OCI-LY7 (cell line): ENCODE data around the gene NCAPD2. TPM values are rescaled to one million over a fixed set of nuclear protein-coding genes. Genes with fewer than 3 reads are reported as not detected.

ENCODE experiments used
- BruUV-seq: library from RNA; stranded (reverse); fragments of 400-500 nt; replicated peaks from 2 replicates; lab custom pipeline; 2021; lab: Mats Ljungman, UMichigan
- CTCF ChIA-PET: fragments of 300-600 bp; sonication (Branson Sonifier 250); formaldehyde crosslinking; loops from one replicate; lab custom pipeline; 2022; ENCODE audit warnings: antibody characterized with exemption; ENCODE audit not compliant: unreplicated experiment; lab: Charles Lee
- POLR2A ChIA-PET: fragments of 300-600 bp; sonication (Branson Sonifier 250); formaldehyde crosslinking; loops from one replicate; lab custom pipeline; 2022; ENCODE audit warnings: antibody characterized with exemption; lab: Charles Lee
- DNase-seq: peaks from one replicate; pipeline ENCODE4 v3.0.0-alpha.2; 2015; ENCODE audit warnings: low spot score
- H2AFZ ChIP-seq: fragments of 200-600 bp; sonication (generic), shearing (Covaris generic); 2 replicates; pipeline ENCODE4 v1.6.1; 2014; ENCODE audit warnings: mild to moderate bottlenecking, antibody characterized with exemption, low read length, moderate library complexity
- H3K27ac ChIP-seq: fragments of 200-600 bp; sonication (generic); 2 replicates; pipeline ENCODE4 v1.5.1; 2014; ENCODE audit warnings: mixed run types, low read depth, mild to moderate bottlenecking, moderate library complexity, low read length, inconsistent platforms; ENCODE audit not compliant: poor library complexity, severe bottlenecking
- H3K36me3 ChIP-seq: fragments of 200-600 bp; sonication (generic); 2 replicates; pipeline ENCODE4 v1.6.1; 2014; ENCODE audit warnings: mild to moderate bottlenecking, antibody characterized with exemption, low read length, moderate library complexity, mixed read lengths; ENCODE audit not compliant: insufficient read depth
- H3K4me1 ChIP-seq: fragments of 200-600 bp; sonication (generic); 2 replicates; pipeline ENCODE4 v1.5.1; 2014; ENCODE audit warnings: mild to moderate bottlenecking, low read length; ENCODE audit not compliant: insufficient read depth, poor library complexity, severe bottlenecking
- H3K4me2 ChIP-seq: fragments of 200-600 bp; sonication (generic); 2 replicates; pipeline ENCODE4 v1.6.1; 2014; ENCODE audit warnings: mild to moderate bottlenecking, low read length
- H3K4me3 ChIP-seq: fragments of 200-600 bp; sonication (generic); 2 replicates; pipeline ENCODE4 v1.5.1; 2014; ENCODE audit warnings: mild to moderate bottlenecking, low read depth, low read length; ENCODE audit not compliant: poor library complexity, severe bottlenecking
- H3K79me2 ChIP-seq: fragments of 200-600 bp; sonication (generic); 2 replicates; pipeline ENCODE4 v1.6.1; 2016; ENCODE audit warnings: low read depth, mild to moderate bottlenecking, low read length, moderate library complexity, mixed read lengths; ENCODE audit not compliant: insufficient read depth
- H3K9me2 ChIP-seq: fragments of 200-600 bp; sonication (generic); 2 replicates; pipeline ENCODE4 v1.6.1; 2016; ENCODE audit warnings: mild to moderate bottlenecking, low read length, mixed read lengths; ENCODE audit not compliant: insufficient read depth
- H3K9me3 ChIP-seq: fragments of 200-600 bp; sonication (generic); 2 replicates; pipeline ENCODE4 v1.6.1; 2014; ENCODE audit warnings: mild to moderate bottlenecking, mixed run types, low read length, mixed read lengths
- H4K20me1 ChIP-seq: fragments of 200-600 bp; sonication (generic); 2 replicates; pipeline ENCODE4 v1.6.1; 2014; ENCODE audit warnings: mild to moderate bottlenecking, antibody characterized with exemption, low read length, moderate library complexity, mixed read lengths; ENCODE audit not compliant: insufficient read depth
- CTCF ChIP-seq: fragments of 200-600 bp; sonication (generic); conservative IDR thresholded peaks from 2 replicates; pipeline ENCODE4 v1.5.1; 2014; ENCODE audit warnings: mild to moderate bottlenecking, antibody characterized with exemption, low read length, moderate library complexity, mixed read lengths
- EZH2phosphoT487 ChIP-seq: fragments of 200-600 bp; sonication (generic); IDR thresholded peaks from 2 replicates; pipeline ENCODE4 v1.6.1; 2018; ENCODE audit warnings: low read depth, borderline replicate concordance, mild to moderate bottlenecking, mixed run types, antibody characterized with exemption, low read length, moderate library complexity, mixed read lengths
- intact Hi-C: fragments of 100-400 bp; cut with micrococcal nuclease; formaldehyde crosslinking; loops from one replicate; pipeline ENCODE4 v1.10.0; 2022; ENCODE audit not compliant: unreplicated experiment
- total RNA-seq, 2 experiments: library from RNA; depleted of rRNA in 1 of 2; stranded (reverse); fragments of >200 nt in 1 of 2; shearing (Covaris generic) in 1 of 2; gene quantifications; 2 replicates each; pipeline ENCODE4 v1.2.3, GENCODE V29; 2014 to 2022

NCAPD2 gene
- total RNA-seq, 2 experiments from 2014 or later = 157 to 225 TPM

- Histone ChIP-seq H3K4me1 (peaks cover 4% of the 10 kb centered on the region), H3K9me3 (no peaks in the 10 kb centered on the region), H3K79me2 (no peaks in the 10 kb centered on the region), H3K4me2 (no peak overlapping the region), H3K4me3 (no peak overlapping the region), H4K20me1 (no peaks in the 10 kb centered on the region), H3K27ac (no peak overlapping the region), H3K36me3 (peaks cover 78% of the 10 kb centered on the region), H2AFZ (no peak overlapping the region), H3K9me2 (no peaks in the 10 kb centered on the region)
- no peak for DNase-seq
- no peak for TF ChIP-seq CTCF
- no peak for TF ChIP-seq EZH2phosphoT487
- intact Hi-C loops = no loop called here
- BruUV-seq = no TSS peak
- CTCF ChIA-PET = interaction anchor here (0.6 kb wide), 1 partner anchor 302 kb away, joined by 3 read pairs; no protein-coding TSS in a partner anchor
- POLR2A ChIA-PET = interaction anchor here (0.6 to 1.2 kb wide), 2 partner anchors 76 to 308 kb away, joined by 3 to 4 read pairs; no protein-coding TSS in a partner anchor
Measured at GRCh38 chr12:6546016-6546415, 52.1 kb downstream of the NCAPD2 start.

- peaks cover 13% of the 10 kb centered on the region; the same call in 1 of the 2 replicates for H3K79me2 ChIP-seq
- intact Hi-C loops = no loop called here
- no peaks in the 10 kb centered on the region for H3K9me2 ChIP-seq
- TF ChIP-seq EZH2phosphoT487 (no peak), CTCF (no peak)
- no peaks in the 10 kb centered on the region for H4K20me1 ChIP-seq
- H3K4me3 ChIP-seq = no peak overlapping the region
- POLR2A ChIA-PET = interaction anchor here (0.6 kb wide), 1 partner anchor 14 kb away, joined by 3 read pairs; the partner anchor contains the start of gene GAPDH
- CTCF ChIA-PET = interaction anchor here (0.7 kb wide), 1 partner anchor 9 kb away, joined by 5 read pairs; no protein-coding TSS in a partner anchor
- peaks cover 77% of the 10 kb centered on the region for H3K36me3 ChIP-seq
- H3K9me3 ChIP-seq = no peaks in the 10 kb centered on the region
- BruUV-seq = no TSS peak
- no peak for DNase-seq
- H3K4me1 ChIP-seq = no peaks in the 10 kb centered on the region
- H3K4me2 ChIP-seq = no peak overlapping the region
- no peak overlapping the region for H2AFZ ChIP-seq
- H3K27ac ChIP-seq = no peak overlapping the region
Measured at GRCh38 chr12:6547566-6547965, 53.7 kb downstream of the NCAPD2 start.

GRCh38 chr12:6547987-6548386 lies 54.1 kb downstream of the NCAPD2 start:
- CTCF ChIA-PET = no interaction called here
- BruUV-seq = no TSS peak
- Histone ChIP-seq H3K36me3 (peaks cover 77% of the 10 kb centered on the region), H4K20me1 (no peaks in the 10 kb centered on the region; the same call in 1 of the 2 replicates), H3K27ac (no peak overlapping the region), H3K4me1 (no peaks in the 10 kb centered on the region), H2AFZ (no peak overlapping the region), H3K9me3 (no peaks in the 10 kb centered on the region), H3K4me3 (no peak overlapping the region), H3K79me2 (peaks cover 17% of the 10 kb centered on the region; the same call in 1 of the 2 replicates), H3K4me2 (no peak overlapping the region), H3K9me2 (no peaks in the 10 kb centered on the region)
- intact Hi-C loops = no loop called here
- POLR2A ChIA-PET = interaction anchor here (0.6 kb wide), 1 partner anchor 14 kb away, joined by 3 read pairs; the partner anchor contains the start of gene GAPDH
- no peak for TF ChIP-seq CTCF
- TF ChIP-seq EZH2phosphoT487 = no peak
- no peak for DNase-seq
